Keratinocyte (primary cell): ENCODE results near the gene SCNN1B.

Source experiments
- EZH2 ChIP-seq: IDR thresholded peaks from one replicate; pipeline ENCODE4 v1.6.1; 2012; ENCODE audit warnings: inconsistent platforms, mild to moderate bottlenecking, low read length, moderate library complexity
- TF ChIP-seq, protein P1 (sequence below), 3 experiments: IDR thresholded peaks in 1 of 3; conservative IDR thresholded peaks in 1 of 3; optimal IDR thresholded peaks in 1 of 3; 2 replicates in 2 of 3; 3 replicates in 1 of 3; pipeline versions ENCODE3 to v1.5.1; 2011; ENCODE audit warnings: low read length in 3 of 3, mild to moderate bottlenecking in 3 of 3, moderate library complexity in 2 of 3, control low read depth in 1 of 3, inconsistent platforms in 1 of 3; ENCODE audit not compliant: insufficient read depth in 2 of 3; ENCODE audit errors: extremely low read depth in 1 of 3

DNA sequence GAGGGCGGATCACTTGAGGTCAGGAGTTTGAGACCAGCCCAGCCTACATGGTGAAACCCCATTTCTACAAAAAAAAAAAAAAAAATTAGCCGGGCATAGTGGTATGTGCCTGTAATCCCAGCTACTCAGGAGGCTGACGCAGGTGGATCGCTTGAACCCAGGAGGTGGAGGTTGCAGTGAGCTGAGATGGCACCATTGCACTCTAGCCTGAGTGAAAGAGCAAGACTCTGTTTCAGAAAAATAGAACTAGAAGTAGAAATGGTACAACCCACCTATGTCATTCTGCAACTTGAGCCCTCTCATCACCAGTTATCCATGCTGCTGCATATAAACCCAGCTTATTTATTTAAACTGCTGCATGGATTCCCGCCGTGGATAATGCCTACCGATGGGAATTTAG lies 1.6 kb downstream of the SCNN1B start:
- no peak for TF ChIP-seq EZH2
- TF ChIP-seq, protein P1, sequence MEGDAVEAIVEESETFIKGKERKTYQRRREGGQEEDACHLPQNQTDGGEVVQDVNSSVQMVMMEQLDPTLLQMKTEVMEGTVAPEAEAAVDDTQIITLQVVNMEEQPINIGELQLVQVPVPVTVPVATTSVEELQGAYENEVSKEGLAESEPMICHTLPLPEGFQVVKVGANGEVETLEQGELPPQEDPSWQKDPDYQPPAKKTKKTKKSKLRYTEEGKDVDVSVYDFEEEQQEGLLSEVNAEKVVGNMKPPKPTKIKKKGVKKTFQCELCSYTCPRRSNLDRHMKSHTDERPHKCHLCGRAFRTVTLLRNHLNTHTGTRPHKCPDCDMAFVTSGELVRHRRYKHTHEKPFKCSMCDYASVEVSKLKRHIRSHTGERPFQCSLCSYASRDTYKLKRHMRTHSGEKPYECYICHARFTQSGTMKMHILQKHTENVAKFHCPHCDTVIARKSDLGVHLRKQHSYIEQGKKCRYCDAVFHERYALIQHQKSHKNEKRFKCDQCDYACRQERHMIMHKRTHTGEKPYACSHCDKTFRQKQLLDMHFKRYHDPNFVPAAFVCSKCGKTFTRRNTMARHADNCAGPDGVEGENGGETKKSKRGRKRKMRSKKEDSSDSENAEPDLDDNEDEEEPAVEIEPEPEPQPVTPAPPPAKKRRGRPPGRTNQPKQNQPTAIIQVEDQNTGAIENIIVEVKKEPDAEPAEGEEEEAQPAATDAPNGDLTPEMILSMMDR (optimal IDR thresholded peaks at IDR 0.05 in 1 of 3, IDR thresholded peaks at IDR 0.05 in 1 of 3, conservative IDR thresholded peaks at IDR 0.05 in 1 of 3; ENCODE audit: extremely low read depth in 1 of 3, insufficient read depth in 2 of 3, low read length in 3 of 3) = no peak
